Right lung (tissue), 5 donors: ENCODE data around the gene NLRP5. TPM values are rescaled to one million over a fixed set of nuclear protein-coding genes. Genes with fewer than 3 reads are reported as not detected.
"Not testable (repeated sequence)": the region's sequence is repeated elsewhere in the genome, so short reads cannot be mapped to it uniquely, and the experiment has no call there.

ENCODE experiments used
- DNase-seq, 2 donors: peaks; one replicate each; pipeline ENCODE4 v3.0.0-alpha.2; 2013
- polyA plus RNA-seq, 5 donors: library from polyadenylated mRNA; unstranded; fragments of 120-200 nt; gene quantifications; one replicate each; pipeline versions ENCODE4 v1.2.1 to v1.2.3, GENCODE V29; 2013; ENCODE audit warnings: inconsistent platforms in 1 of 5, low replicate concordance in 1 of 5; ENCODE audit not compliant: insufficient read length in 5 of 5, insufficient read depth in 1 of 5

Gene NLRP5
- polyA plus RNA-seq, 5 donors = not detected

GRCh38 chr19:56098237-56098636 lies 111.7 kb downstream of the NLRP5 start:
- not testable (repeated sequence) for DNase-seq

DNA sequence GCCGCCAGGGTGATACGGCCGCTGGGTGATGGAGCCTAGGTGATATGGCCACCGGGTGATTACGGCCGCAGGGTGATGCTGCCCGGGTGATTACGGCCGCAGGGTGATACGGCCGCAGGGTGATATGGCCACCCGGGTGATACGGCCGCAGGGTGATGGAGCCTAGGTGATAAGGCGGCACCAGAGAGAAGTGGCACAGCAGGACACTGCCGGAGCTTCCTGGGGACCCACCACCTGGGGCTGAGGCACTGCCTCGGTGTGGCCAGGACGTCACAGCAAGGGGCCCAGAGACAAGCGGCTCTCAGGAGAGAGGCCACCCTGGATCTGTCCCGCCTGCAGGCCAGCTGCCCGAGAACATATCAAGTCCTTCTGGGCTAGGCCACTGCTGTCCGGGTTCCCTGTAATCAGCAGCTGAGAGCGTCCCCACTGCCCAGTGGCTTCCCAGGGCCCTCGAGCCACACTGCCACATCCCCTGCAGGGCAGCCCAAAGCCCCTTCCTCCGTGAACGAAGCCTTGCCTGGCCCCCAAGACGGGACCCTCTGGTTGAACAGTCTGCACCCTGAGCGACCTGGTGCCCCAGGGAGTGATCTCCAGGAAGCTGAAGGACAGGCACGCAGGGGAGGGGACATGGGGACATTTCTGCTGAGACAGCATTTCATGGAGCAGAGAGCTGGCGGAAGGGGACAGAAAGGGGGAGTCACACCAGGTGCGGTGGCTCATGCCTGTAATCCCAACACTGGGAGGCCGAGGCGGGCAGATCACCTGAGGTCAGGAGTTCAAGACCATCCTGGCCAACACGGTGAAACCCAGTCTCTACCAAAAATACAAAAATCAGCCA lies 112.4 kb downstream of the NLRP5 start:
- DNase-seq = no peak

- no peak for DNase-seq
Observed at GRCh38 chr19:56099638-56100539, 113.3 kb downstream of the NLRP5 start.

DNA sequence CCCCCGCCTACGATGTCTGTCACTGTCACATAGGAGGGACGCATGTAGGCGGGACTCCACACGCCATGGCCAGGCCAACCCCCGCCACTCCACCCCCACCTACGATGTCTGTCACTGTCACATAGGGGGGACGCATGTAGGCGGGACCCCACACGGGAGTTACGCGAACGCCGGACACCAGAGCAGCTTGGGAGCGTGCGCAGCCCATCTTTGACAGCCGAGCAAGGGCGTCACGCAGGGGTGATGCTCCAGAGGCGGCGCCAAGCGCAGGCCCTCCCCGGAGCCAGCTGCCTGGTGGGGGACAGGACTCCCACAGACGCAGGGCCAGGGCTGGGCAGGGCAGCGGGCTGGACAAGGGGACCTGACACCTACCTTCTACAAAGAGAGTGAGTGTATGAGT lies 114.5 kb downstream of the NLRP5 start:
- no peak for DNase-seq

GRCh38 chr19:56101746-56102535 lies 115.4 kb downstream of the NLRP5 start:
- no peak for DNase-seq

GRCh38 chr19:56103027-56103614 lies 116.5 kb downstream of the NLRP5 start:
- no peak for DNase-seq

DNA sequence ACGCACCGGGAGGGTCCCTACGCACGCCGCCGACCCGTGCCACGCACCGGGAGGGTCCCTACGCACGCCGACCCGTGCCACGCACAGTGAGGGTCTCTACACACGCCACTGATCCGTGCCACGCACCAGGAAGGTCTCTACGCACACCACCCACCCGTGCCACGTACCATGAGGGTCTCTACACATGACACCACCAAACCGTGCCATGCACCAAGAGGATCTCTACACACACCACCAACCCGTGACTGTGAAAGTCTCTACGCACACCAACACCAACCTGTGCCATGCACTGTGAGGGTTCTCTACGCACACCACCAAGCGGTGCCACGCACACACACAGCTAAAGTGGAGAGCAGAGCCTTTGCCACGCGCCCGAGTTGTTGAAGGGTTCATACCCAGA lies 117.8 kb downstream of the NLRP5 start:
- no peak for DNase-seq

DNA sequence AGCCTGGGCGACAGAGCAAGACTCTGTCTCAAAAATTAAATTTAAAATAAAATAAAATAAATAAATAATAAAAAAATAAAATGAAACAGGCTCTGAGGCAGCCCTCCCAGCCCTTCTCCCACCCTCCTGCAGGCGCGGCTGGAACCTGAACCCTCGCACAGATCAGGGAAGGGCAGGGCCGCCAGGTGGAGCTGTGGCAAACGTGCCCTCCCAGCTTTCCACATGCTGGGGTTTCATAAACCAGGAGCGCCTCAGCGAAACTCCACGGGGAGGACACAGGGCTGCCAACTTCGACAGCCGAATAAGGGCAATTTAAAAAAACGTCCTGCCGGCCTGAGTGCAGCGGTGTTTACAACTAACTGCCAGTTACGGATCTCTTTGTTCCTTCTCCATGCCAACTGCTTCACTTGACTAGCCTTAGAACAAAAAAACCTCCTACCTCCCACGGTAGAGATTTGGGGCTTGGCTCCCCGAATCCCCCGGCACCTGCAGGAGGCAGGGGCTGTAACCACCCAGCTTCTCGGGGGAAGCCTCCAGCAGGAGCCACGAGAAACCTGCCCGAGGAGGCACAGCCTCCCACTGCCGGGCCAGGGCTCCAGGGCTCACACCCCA lies 118.6 kb downstream of the NLRP5 start:
- DNase-seq = peak in 1 of 2 donors; percentile 44

DNA sequence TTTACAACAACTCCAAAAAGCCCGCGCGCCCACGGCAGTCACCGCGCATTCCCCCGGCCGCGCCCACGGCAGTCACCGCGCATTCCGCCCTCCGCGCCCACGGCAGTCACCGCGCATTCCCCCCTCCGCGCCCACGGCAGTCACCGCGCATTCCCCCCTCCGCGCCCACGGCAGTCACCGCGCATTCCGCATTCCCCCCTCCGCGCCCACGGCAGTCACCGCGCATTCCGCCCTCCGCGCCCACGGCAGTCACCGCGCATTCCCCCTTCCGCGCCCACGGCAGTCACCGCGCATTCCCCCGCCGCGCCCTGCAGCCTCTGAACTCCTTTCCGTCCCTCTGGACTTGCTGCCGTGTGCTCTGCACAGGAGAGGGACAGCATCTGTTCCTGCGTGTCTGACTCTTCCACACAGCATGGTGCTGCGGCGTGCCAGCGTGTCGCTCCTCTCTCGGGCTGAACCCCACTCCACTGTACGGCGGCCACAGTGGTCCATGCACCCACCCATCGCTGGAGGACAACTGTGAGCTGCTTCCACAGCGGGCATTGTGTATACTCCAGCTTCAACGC lies 119.3 kb downstream of the NLRP5 start:
- not testable (repeated sequence) for DNase-seq

DNA sequence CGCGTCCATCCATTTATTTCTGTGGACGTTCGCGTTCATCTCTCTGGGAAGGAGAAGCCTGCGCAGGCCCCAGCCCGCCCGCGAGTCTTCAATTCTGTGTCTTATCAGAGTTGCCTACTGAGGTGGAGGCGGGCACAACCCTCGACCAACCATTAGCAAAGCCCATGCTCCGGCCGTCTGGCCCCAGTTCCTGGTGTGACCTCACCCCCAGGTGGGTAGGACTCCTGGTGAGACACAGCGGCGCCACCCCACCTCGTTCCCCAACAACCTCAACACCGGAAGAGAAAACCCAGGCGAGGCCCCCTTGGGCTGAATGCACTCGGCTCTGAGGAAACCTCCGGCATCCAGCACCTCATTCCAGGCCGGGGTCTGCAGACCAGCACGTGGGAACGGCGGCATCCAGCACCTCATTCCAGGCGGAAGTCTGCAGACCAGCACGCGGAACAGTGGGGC lies 119.8 kb downstream of the NLRP5 start:
- DNase-seq = no peak

DNA sequence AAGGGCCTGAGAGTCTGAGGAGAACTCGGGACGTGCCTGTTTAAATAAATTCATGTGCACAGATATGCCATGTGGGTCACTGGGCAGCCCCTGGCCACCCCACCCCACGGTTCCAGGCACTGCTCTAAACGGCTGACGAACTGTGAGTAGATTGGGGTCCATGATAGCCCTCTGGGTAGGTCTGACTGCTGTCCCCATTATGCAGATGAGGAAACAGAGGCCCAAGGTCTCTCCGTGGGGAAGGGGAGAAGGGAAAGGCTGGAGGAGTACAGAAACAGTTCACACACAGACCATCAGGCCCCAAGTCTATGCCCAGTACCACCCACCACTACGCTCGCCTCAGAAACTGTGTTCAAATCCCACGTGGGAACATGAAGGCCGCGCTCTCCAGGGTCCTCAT lies 120.4 kb downstream of the NLRP5 start:
- DNase-seq = no peak

DNA sequence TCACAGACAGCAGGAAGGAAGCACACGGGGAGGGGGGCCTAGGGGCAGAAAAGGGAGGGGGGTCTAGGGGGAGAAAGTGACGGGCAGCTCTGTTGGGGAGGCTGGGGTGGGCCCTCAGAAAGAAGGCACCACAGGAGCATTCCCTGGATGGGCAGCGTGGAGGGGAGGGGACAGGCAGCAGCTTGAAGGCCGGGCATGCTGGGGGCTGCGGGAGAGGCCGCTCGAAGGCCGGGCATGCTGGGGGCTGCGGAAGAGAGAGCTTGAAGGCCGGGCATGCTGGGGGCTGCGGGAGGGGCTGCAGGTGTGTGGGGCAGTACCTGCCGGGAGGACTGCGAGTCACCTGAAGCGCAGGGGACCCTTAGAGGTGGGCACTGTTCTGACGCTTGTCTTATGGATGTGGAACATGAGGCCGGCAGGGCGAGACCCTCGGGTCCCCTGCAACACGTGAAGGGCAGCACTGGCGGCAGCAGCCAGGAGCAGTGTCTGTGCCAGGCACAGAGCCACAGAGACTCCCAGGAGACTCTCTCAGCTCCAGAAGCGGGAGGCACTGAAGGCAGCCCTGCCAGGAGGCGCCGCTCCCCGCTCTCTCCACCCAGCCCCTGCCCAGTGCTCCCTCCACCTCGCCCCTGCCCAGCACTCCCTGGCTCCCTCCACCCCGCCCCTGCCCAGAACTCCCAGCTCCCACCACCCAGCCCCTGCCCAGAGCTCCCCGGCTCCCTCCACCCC lies 121.2 kb downstream of the NLRP5 start:
- DNase-seq = no peak

DNA sequence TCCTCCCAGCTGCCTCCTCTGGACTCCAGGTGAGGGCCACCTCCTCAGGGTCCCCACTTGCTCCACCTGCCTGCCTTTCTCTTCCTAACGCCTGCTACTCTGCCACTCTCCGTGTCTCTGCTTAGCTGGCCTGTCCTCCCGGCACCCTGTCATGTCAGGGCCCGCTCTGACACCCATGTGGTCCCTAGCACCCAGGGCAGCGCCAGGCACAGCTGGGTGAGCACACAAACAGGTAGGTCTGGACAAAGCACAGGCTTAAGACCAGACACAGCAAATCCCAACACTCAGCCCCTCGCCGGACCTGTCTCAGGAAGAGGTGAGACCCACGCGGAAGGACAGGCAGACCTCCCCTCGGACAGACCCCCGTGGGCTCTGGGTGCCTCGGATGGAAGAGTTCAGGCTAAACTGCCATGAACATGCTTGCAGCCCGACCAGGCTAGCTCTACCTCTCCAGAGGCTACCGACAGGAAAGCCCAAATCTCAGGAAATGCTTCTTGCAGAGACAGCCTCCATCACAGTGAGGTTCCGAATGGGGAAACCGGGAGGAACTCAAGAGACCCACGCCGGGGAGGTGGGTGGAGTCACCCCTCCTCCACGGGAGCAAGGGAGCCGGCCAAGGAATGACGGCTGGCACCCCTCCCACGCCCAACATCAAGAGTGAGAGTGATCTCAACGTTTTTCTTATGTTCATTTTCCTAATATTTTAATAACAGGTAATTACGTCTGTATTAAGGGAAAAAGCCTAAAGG lies 122.0 kb downstream of the NLRP5 start:
- peak; percentile 59 to 72 for DNase-seq

DNA sequence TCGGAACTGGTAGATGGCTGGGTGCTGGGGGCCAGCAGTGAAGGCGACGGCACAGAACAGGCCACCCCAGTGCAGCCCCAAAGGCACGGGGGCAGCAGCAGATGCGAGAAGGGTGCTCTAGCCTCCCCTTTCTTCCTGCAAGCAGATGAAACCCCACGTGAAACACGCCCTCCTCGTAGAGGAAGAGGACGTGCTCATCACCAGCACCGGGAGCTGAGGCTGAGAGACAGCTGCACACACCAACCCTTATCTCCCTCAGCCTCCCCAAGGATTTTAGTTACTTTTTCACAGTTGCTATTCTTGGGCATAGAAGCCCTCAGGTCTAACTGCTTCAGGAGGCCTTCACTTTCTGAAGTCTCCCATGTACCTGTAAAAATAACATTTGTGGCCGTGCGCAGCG lies 122.7 kb downstream of the NLRP5 start:
- no peak for DNase-seq

DNA sequence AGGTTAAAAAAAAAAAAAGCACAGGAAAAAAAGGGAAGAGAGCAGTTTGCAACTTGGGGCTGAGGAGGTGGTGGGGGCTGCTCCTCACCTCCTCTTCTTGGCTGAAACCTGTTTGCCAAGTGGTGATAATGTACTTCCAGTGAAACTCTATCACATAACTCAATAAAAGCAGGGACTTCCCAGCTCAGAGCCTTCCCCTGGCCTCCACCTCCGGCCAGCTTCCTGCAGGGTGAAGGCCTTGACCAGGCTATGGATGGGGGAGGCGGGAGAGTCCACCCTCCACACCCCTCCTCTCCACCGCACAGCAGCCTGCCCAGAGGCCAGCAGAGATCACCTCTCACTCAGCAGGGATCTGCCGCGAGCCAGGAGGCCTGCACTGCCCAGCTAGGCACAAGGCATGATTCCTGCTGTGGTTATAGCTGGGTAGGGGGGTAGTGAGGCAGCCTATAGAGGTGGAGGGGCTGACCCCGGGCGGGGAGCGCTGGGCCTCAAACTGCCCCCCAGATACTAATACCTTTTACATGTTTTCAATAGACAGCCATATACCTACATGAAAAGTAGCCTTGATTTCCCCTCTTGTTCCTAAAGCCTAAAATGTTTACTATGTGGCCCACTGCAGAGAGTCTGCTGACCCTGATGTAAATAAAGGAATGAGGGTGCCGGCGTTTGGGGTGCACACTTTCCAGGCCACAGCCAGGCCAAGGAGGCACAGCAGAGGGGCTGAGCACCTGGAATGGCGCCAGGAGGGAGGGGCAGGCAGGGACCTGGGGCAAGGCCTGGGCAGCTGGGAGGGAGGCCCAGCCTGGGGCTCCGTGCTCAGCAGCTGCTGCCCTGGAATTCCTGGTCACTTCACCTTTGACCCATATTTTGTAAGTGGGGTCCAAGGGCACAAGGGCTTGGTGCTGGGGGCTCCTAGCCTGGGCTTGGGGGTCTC lies 124.2 kb downstream of the NLRP5 start:
- DNase-seq = no peak
